Measurements from ENCODE around the gene HLCS. TPM values are rescaled to one million over a fixed set of nuclear protein-coding genes. Genes with fewer than 3 reads are reported as not detected.

HLCS gene
- polyA plus RNA-seq, 4 donors: 16.5 to 18.5 (median 17.6) TPM

GRCh38 chr21:36791180-36791579 is 175.3 kb downstream of the HLCS start:
- DNase-seq (ENCODE audit: low read depth in 4 of 4, low spot score in 3 of 4): no peak

GRCh38 chr21:36790616-36791015 is 175.9 kb downstream of the HLCS start:
- DNase-seq (ENCODE audit: low read depth in 4 of 4, low spot score in 3 of 4): no peak

- DNase-seq (ENCODE audit: low read depth in 4 of 4, low spot score in 3 of 4): no peak
These were observed 178.3 kb downstream of the HLCS start for GRCh38 chr21:36788120-36788638.

GRCh38 chr21:36786186-36786585 is 180.3 kb downstream of the HLCS start:
- no peak for DNase-seq (ENCODE audit: low read depth in 4 of 4, low spot score in 3 of 4)

- DNase-seq (ENCODE audit: low read depth in 4 of 4, low spot score in 3 of 4): no peak
These were observed 180.9 kb downstream of the HLCS start for GRCh38 chr21:36785615-36786014.

GRCh38 chr21:36784947-36785346 is 181.5 kb downstream of the HLCS start:
- no peak for DNase-seq (ENCODE audit: low read depth in 4 of 4, low spot score in 3 of 4)

GRCh38 chr21:36783612-36784374 is 182.7 kb downstream of the HLCS start:
- no peak for DNase-seq (ENCODE audit: low read depth in 4 of 4, low spot score in 3 of 4)

GRCh38 chr21:36780861-36781260 is 185.6 kb downstream of the HLCS start:
- no peak for DNase-seq (ENCODE audit: low read depth in 4 of 4, low spot score in 3 of 4)

- DNase-seq (ENCODE audit: low read depth in 4 of 4, low spot score in 3 of 4): no peak
These were observed 189.4 kb downstream of the HLCS start for GRCh38 chr21:36776981-36777617.

GRCh38 chr21:36773995-36774394 is 192.5 kb downstream of the HLCS start:
- no peak for DNase-seq (ENCODE audit: low read depth in 4 of 4, low spot score in 3 of 4)

- no peak for DNase-seq (ENCODE audit: low read depth in 4 of 4, low spot score in 3 of 4)
These were observed 193.4 kb downstream of the HLCS start for GRCh38 chr21:36773117-36773516.

GRCh38 chr21:36769051-36769839 is 197.2 kb downstream of the HLCS start:
- no peak for DNase-seq (ENCODE audit: low read depth in 4 of 4, low spot score in 3 of 4)

- no peak for DNase-seq (ENCODE audit: low read depth in 4 of 4, low spot score in 3 of 4)
These were observed 198.0 kb downstream of the HLCS start for GRCh38 chr21:36768496-36768895.

GRCh38 chr21:36767096-36767495 is 199.4 kb downstream of the HLCS start:
- DNase-seq (ENCODE audit: low read depth in 4 of 4, low spot score in 3 of 4): no peak

GRCh38 chr21:36766511-36766910 is 200.0 kb downstream of the HLCS start:
- no peak for DNase-seq (ENCODE audit: low read depth in 4 of 4, low spot score in 3 of 4)

GRCh38 chr21:36765229-36765628 is 201.2 kb downstream of the HLCS start:
- no peak for DNase-seq (ENCODE audit: low read depth in 4 of 4, low spot score in 3 of 4)

GRCh38 chr21:36763305-36763704 is 203.2 kb downstream of the HLCS start:
- DNase-seq (ENCODE audit: low read depth in 4 of 4, low spot score in 3 of 4): no peak

GRCh38 chr21:36762642-36763041 is 203.8 kb downstream of the HLCS start:
- no peak for DNase-seq (ENCODE audit: low read depth in 4 of 4, low spot score in 3 of 4)

GRCh38 chr21:36761685-36762084 is 204.8 kb downstream of the HLCS start:
- no peak for DNase-seq (ENCODE audit: low read depth in 4 of 4, low spot score in 3 of 4)

- DNase-seq (ENCODE audit: low read depth in 4 of 4, low spot score in 3 of 4): no peak
These were observed 207.0 kb downstream of the HLCS start for GRCh38 chr21:36759348-36760083.

GRCh38 chr21:36757196-36757595 is 209.3 kb downstream of the HLCS start:
- no peak for DNase-seq (ENCODE audit: low read depth in 4 of 4, low spot score in 3 of 4)

Measured in right renal pelvis (tissue), 4 donors.